CD14-positive monocyte (primary cell): ENCODE results near the gene AKAP6. TPM values are rescaled to one million over a fixed set of nuclear protein-coding genes. Genes with fewer than 3 reads are reported as not detected.

Experiments
- DNase-seq, 3 donors: peaks; one replicate each; pipeline ENCODE4 v3.0.0-alpha.2; 2011 to 2022
- H2AFZ ChIP-seq: 2 replicates; pipeline ENCODE4 v1.6.0; 2012; ENCODE audit warnings: mild to moderate bottlenecking, low read depth, low read length, inconsistent platforms; ENCODE audit not compliant: insufficient read depth, poor library complexity, severe bottlenecking
- H3K27ac ChIP-seq, 2 donors: 1 replicate in 1 of 2; 2 replicates in 1 of 2; pipeline ENCODE4 v1.5.1; 2012 to 2013; ENCODE audit warnings: low read length in 2 of 2, control low read depth in 1 of 2, inconsistent platforms in 1 of 2, low read depth in 1 of 2, mild to moderate bottlenecking in 1 of 2
- H3K27me3 ChIP-seq, 2 donors: one replicate each; pipeline versions ENCODE4 v1.6.0 to v1.6.1; 2011 to 2013; ENCODE audit warnings: low read length in 2 of 2; ENCODE audit not compliant: control insufficient read depth in 2 of 2, insufficient read depth in 2 of 2
- H3K36me3 ChIP-seq, 2 donors: replicated peaks in 1 of 2; 1 replicate in 1 of 2; 2 replicates in 1 of 2; pipeline versions ENCODE4 v1.5.1 to v1.6.1; 2012 to 2013; ENCODE audit warnings: low read length in 2 of 2, control low read depth in 1 of 2, inconsistent platforms in 1 of 2, mild to moderate bottlenecking in 1 of 2; ENCODE audit not compliant: insufficient read depth in 2 of 2, control insufficient read depth in 1 of 2
- H3K4me1 ChIP-seq, 2 donors: 1 replicate in 1 of 2; 2 replicates in 1 of 2; pipeline versions ENCODE4 v1.5.1 to v1.6.1; 2012 to 2013; ENCODE audit warnings: low read length in 2 of 2, control low read depth in 1 of 2, inconsistent platforms in 1 of 2, mild to moderate bottlenecking in 1 of 2, moderate library complexity in 1 of 2; ENCODE audit not compliant: insufficient read depth in 2 of 2, control insufficient read depth in 1 of 2
- H3K4me2 ChIP-seq: replicated peaks from 2 replicates; pipeline ENCODE3; 2012; ENCODE audit warnings: low read length, moderate library complexity, mild to moderate bottlenecking; ENCODE audit not compliant: poor library complexity, severe bottlenecking; ENCODE audit errors: extremely low read depth
- H3K4me3 ChIP-seq, 3 experiments: fragments of 200-600 bp in 1 of 3; sonication (generic) in 1 of 3; replicated peaks in 1 of 3; 1 replicate in 2 of 3; 2 replicates in 1 of 3; pipeline ENCODE4 v1.5.1; 2011 to 2013; ENCODE audit warnings: low read length in 3 of 3, mild to moderate bottlenecking in 3 of 3, control low read depth in 2 of 3, low read depth in 2 of 3, inconsistent platforms in 1 of 3, moderate library complexity in 1 of 3
- H3K79me2 ChIP-seq: 2 replicates; pipeline ENCODE4 v1.6.0; 2012; ENCODE audit warnings: mild to moderate bottlenecking, control low read depth, inconsistent platforms, low read length, moderate library complexity; ENCODE audit not compliant: insufficient read depth
- H3K9ac ChIP-seq: 2 replicates; pipeline ENCODE4 v1.6.0; 2017; ENCODE audit warnings: low read length, mild to moderate bottlenecking; ENCODE audit not compliant: insufficient read depth, poor library complexity, severe bottlenecking
- H3K9me3 ChIP-seq, 2 donors: replicated peaks in 1 of 2; 1 replicate in 1 of 2; 2 replicates in 1 of 2; pipeline versions ENCODE4 v1.5.1 to v1.6.1; 2012 to 2013; ENCODE audit warnings: low read length in 2 of 2, control low read depth in 1 of 2; ENCODE audit not compliant: control insufficient read depth in 1 of 2, insufficient read depth in 1 of 2
- H4K20me1 ChIP-seq: 2 replicates; pipeline ENCODE4 v1.6.0; 2012; ENCODE audit warnings: mild to moderate bottlenecking, low read length, control low read depth, moderate library complexity; ENCODE audit not compliant: insufficient read depth
- H3K27ac Mint-ChIP-seq, 7 donors: one replicate each; pipeline ENCODE4 v1.8.0; 2020; ENCODE audit warnings: mild to moderate bottlenecking in 7 of 7, mixed read lengths in 7 of 7, moderate library complexity in 6 of 7, inconsistent platforms in 2 of 7
- H3K27me3 Mint-ChIP-seq, 3 donors: one replicate each; pipeline ENCODE4 v1.8.0; 2021 to 2022; ENCODE audit warnings: low read depth in 3 of 3, mild to moderate bottlenecking in 3 of 3, mixed read lengths in 3 of 3, moderate library complexity in 3 of 3, inconsistent platforms in 1 of 3
- H3K36me3 Mint-ChIP-seq, 2 donors: one replicate each; pipeline ENCODE4 v1.8.0; 2020; ENCODE audit warnings: mixed read lengths in 2 of 2, inconsistent platforms in 1 of 2, mild to moderate bottlenecking in 1 of 2
- H3K4me1 Mint-ChIP-seq: one replicate; pipeline ENCODE4 v1.8.0; 2020; ENCODE audit warnings: mild to moderate bottlenecking, mixed read lengths
- H3K4me3 Mint-ChIP-seq, 2 donors: one replicate each; pipeline ENCODE4 v1.8.0; 2020; ENCODE audit warnings: mild to moderate bottlenecking in 2 of 2, mixed read lengths in 2 of 2, moderate library complexity in 1 of 2
- H3K9me3 Mint-ChIP-seq, 7 donors: one replicate each; pipeline ENCODE4 v1.8.0; 2020 to 2022; ENCODE audit warnings: mixed read lengths in 7 of 7, mild to moderate bottlenecking in 6 of 7, moderate library complexity in 6 of 7, inconsistent platforms in 2 of 7
- WGBS: methylation state at CpG from one replicate; pipeline ENCODE4 v1.1.5; 2013; ENCODE audit warnings: missing lambda C conversion rate; ENCODE audit not compliant: insufficient coverage; 5-methylcytosine and 5-hydroxymethylcytosine counted together
- intact Hi-C, 2 donors: fragments of 100-400 bp; cut with micrococcal nuclease; formaldehyde crosslinking; loops; one replicate each; pipeline versions ENCODE4 v1.15.0 to v1.15.1; 2023
- polyA plus RNA-seq, 3 donors: library from polyadenylated mRNA; depleted of rRNA in 1 of 3; unstranded in 2 of 3; stranded (reverse) in 1 of 3; fragments of 300-500 nt in 2 of 3; fragments of >200 nt in 1 of 3; fragmentation: Illumina TruSeq in 2 of 3; gene quantifications; 1 replicate in 2 of 3; 2 replicates in 1 of 3; pipeline ENCODE4 v1.2.3, GENCODE V29; 2012 to 2021
- TF ChIP-seq, protein P1 (sequence below): fragments of 200-600 bp; IDR thresholded peaks from one replicate; pipeline ENCODE4 v1.8.0; 2022; ENCODE audit warnings: antibody characterized with exemption, mild to moderate bottlenecking

The AKAP6 gene
- polyA plus RNA-seq, 3 donors: not detected

DNA sequence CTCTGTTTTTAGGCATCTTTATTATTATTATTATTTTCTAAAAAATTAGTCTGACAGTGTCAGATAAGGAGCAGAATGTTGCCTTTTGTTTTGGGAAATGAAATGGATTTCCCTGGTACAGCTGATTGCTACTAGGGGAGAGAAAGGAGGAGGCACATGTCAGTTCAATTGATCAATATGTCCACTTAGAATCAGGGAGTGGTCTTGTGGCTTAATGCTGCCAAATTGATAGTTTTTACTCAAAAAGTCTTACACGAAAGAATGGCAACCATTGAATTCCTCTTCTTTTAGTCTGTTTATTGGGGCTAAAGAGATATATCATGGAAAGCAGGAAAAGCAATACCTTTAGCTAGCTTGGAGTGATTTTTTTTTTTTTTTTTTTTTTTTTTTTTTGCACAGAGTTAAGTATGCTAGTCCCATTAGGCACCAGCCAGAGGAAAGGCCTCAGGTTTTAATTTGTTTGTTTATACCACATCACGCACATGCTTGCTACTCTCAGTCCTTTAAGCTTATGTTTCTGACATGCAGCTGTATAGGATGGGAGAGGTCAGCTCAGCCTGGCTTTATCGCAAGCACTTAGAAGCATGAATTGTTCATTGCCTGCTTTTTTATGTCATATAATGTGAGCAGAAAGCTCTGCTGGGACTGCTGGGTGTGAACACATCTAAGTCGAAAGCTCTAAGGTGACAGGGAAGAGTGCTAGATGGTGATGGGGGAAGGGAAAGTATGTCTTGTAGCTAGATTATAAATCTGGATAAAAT is 1.4 kb downstream of the AKAP6 start:
- Histone ChIP-seq H3K36me3 (no peaks in the 10 kb centered on the region), H3K27ac (no peak overlapping the region), H3K9ac (no peak overlapping the region), H3K4me2 (no peak overlapping the region), H3K79me2 (no peaks in the 10 kb centered on the region), H3K9me3 (no peaks in the 10 kb centered on the region), H3K4me3 (no peak overlapping the region), H3K27me3 (no peaks in the 10 kb centered on the region), H3K4me1 (no peaks in the 10 kb centered on the region), H4K20me1 (no peaks in the 10 kb centered on the region), H2AFZ (no peak overlapping the region)
- intact Hi-C loops: no loop called here
- peaks cover 0 to 2% (median 0%) of the 10 kb centered on the region in 3 donors for H3K27me3 Mint-ChIP-seq
- TF ChIP-seq, protein P1, sequence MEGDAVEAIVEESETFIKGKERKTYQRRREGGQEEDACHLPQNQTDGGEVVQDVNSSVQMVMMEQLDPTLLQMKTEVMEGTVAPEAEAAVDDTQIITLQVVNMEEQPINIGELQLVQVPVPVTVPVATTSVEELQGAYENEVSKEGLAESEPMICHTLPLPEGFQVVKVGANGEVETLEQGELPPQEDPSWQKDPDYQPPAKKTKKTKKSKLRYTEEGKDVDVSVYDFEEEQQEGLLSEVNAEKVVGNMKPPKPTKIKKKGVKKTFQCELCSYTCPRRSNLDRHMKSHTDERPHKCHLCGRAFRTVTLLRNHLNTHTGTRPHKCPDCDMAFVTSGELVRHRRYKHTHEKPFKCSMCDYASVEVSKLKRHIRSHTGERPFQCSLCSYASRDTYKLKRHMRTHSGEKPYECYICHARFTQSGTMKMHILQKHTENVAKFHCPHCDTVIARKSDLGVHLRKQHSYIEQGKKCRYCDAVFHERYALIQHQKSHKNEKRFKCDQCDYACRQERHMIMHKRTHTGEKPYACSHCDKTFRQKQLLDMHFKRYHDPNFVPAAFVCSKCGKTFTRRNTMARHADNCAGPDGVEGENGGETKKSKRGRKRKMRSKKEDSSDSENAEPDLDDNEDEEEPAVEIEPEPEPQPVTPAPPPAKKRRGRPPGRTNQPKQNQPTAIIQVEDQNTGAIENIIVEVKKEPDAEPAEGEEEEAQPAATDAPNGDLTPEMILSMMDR: no peak
- DNase-seq: no peak
- H3K4me3 Mint-ChIP-seq: no peak overlapping the region
- H3K36me3 Mint-ChIP-seq: no peaks in the 10 kb centered on the region
- peaks cover 0 to 3% (median 0%) of the 10 kb centered on the region in 7 donors for H3K9me3 Mint-ChIP-seq
- WGBS: 93% methylated on average over 2 of the region's 4 CpGs
- H3K27ac Mint-ChIP-seq: no peak overlapping the region
- no peaks in the 10 kb centered on the region for H3K4me1 Mint-ChIP-seq

DNA sequence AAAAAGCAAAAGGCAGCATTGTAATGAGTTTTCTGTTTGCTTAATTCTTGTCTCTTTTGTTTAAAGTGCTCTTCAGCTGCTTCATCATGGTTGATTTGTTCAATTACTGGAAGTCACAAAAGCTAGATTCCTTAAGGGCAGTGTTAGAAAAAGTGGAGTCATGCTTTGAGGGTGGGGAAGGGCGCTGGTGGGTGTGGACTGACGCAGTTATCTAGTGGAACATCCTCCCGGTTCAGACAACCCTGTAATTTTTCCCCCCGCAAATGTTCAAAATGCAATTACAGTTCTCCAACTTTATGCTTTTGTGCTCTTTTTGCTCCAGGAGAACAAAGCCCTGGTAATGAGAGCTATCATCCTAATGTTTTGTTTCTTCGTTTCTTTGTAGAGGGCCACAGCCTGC is 2.1 kb downstream of the AKAP6 start:
- TF ChIP-seq, protein P1: no peak
- Histone ChIP-seq H4K20me1 (no peaks in the 10 kb centered on the region), H2AFZ (no peak overlapping the region), H3K79me2 (no peaks in the 10 kb centered on the region), H3K27ac (no peak overlapping the region), H3K9me3 (no peaks in the 10 kb centered on the region), H3K4me1 (no peaks in the 10 kb centered on the region), H3K9ac (no peak overlapping the region), H3K36me3 (no peaks in the 10 kb centered on the region), H3K4me2 (no peak overlapping the region), H3K27me3 (no peaks in the 10 kb centered on the region), H3K4me3 (no peak overlapping the region)
- Mint-ChIP-seq H3K4me3 (no peak overlapping the region), H3K27ac (no peak overlapping the region), H3K36me3 (no peaks in the 10 kb centered on the region), H3K27me3 (peaks cover 0 to 2% (median 0%) of the 10 kb centered on the region in 3 donors), H3K4me1 (no peaks in the 10 kb centered on the region), H3K9me3 (peaks cover 0 to 3% (median 0%) of the 10 kb centered on the region in 7 donors)
- intact Hi-C loops: no loop called here
- DNase-seq: no peak
- 100% methylated on average over 4 of the region's 5 CpGs for WGBS
